ENCODE measurements around the gene AFAP1L2.

Gene AFAP1L2

GRCh38 chr10:114266521-114266920, 137.8 kb downstream of the AFAP1L2 start:
- no peak for DNase-seq (ENCODE audit: low read depth in 2 of 2)

- DNase-seq (ENCODE audit: low read depth in 2 of 2), result no peak
These were observed 138.8 kb downstream of the AFAP1L2 start for GRCh38 chr10:114265392-114266053.

GRCh38 chr10:114262496-114262895, 141.8 kb downstream of the AFAP1L2 start:
- no peak for DNase-seq (ENCODE audit: low read depth in 2 of 2)

- DNase-seq (ENCODE audit: low read depth in 2 of 2), result no peak
These were observed 143.2 kb downstream of the AFAP1L2 start for GRCh38 chr10:114261076-114261475.

- no peak for DNase-seq (ENCODE audit: low read depth in 2 of 2)
These were observed 143.9 kb downstream of the AFAP1L2 start for GRCh38 chr10:114260366-114260765.

- DNase-seq (ENCODE audit: low read depth in 2 of 2), result no peak
These were observed 144.5 kb downstream of the AFAP1L2 start for GRCh38 chr10:114259824-114260223.

- DNase-seq (ENCODE audit: low read depth in 2 of 2), result no peak
These were observed 145.9 kb downstream of the AFAP1L2 start for GRCh38 chr10:114258274-114258840.

- no peak for DNase-seq (ENCODE audit: low read depth in 2 of 2)
These were observed 146.8 kb downstream of the AFAP1L2 start for GRCh38 chr10:114257498-114257897.

GRCh38 chr10:114256822-114257221, 147.5 kb downstream of the AFAP1L2 start:
- no peak for DNase-seq (ENCODE audit: low read depth in 2 of 2)

GRCh38 chr10:114256008-114256765, 148.1 kb downstream of the AFAP1L2 start:
- no peak for DNase-seq (ENCODE audit: low read depth in 2 of 2)

GRCh38 chr10:114255227-114255626, 149.1 kb downstream of the AFAP1L2 start:
- DNase-seq (ENCODE audit: low read depth in 2 of 2), result no peak

- no peak for DNase-seq (ENCODE audit: low read depth in 2 of 2)
These were observed 151.4 kb downstream of the AFAP1L2 start for GRCh38 chr10:114252883-114253282.

GRCh38 chr10:114252092-114252491, 152.2 kb downstream of the AFAP1L2 start:
- DNase-seq (ENCODE audit: low read depth in 2 of 2), result no peak

GRCh38 chr10:114250716-114251115, 153.6 kb downstream of the AFAP1L2 start:
- no peak for DNase-seq (ENCODE audit: low read depth in 2 of 2)

GRCh38 chr10:114250236-114250635, 154.1 kb downstream of the AFAP1L2 start:
- DNase-seq (ENCODE audit: low read depth in 2 of 2), result no peak

- no peak for DNase-seq (ENCODE audit: low read depth in 2 of 2)
These were observed 157.5 kb downstream of the AFAP1L2 start for GRCh38 chr10:114246679-114247305.

GRCh38 chr10:114245121-114245791, 159.0 kb downstream of the AFAP1L2 start:
- DNase-seq (ENCODE audit: low read depth in 2 of 2), result no peak

Data from activated CD4-positive, alpha-beta T cell treated with anti-CD3 and anti-CD28 coated beads for 24 hours (primary cell).